GM12878 (cell line): Measurements from ENCODE around the gene GTSE1. TPM values are rescaled to one million over a fixed set of nuclear protein-coding genes. Genes with fewer than 3 reads are reported as not detected.

Source experiments
- ATAC-seq: fragments of 200-7000 bp; cut with Tn5 transposase; 3 replicates; pipeline ENCODE4 v1.9.1; 2020; ENCODE audit warnings: mild to moderate bottlenecking, moderate library complexity
- BruUV-seq: library from RNA; stranded (reverse); fragments of 400-500 nt; replicated peaks from 2 replicates; lab custom pipeline; 2021; lab: Mats Ljungman, UMichigan
- CTCF ChIA-PET: fragments of 300-600 bp; sonication (Branson Sonifier 250); formaldehyde crosslinking; extraction: SDS; loops from one replicate; lab custom pipeline; 2021; ENCODE audit warnings: inconsistent platforms; lab: Yijun Ruan, JAX
- POLR2A ChIA-PET: fragments of 350-600 bp; formaldehyde crosslinking; extraction: SDS; loops from one replicate; lab custom pipeline; 2021; ENCODE audit warnings: inconsistent platforms; lab: Charles Lee
- RAD21 ChIA-PET: fragments of 300-600 bp; sonication (Branson Sonifier 250); formaldehyde crosslinking; loops from one replicate; lab custom pipeline; 2023; ENCODE audit warnings: antibody characterized with exemption; ENCODE audit not compliant: unreplicated experiment; lab: Charles Lee
- SMC1A ChIA-PET: fragments of 300-600 bp; sonication (Branson Sonifier 250); formaldehyde crosslinking; loops from one replicate; lab custom pipeline; 2023; ENCODE audit not compliant: unreplicated experiment, uncharacterized antibody; lab: Charles Lee
- DNase-seq: peaks from one replicate; pipeline ENCODE4 v3.0.0-alpha.2; 2011; ENCODE audit warnings: low read depth, low spot score
- FAIRE-seq: peaks from 3 replicates; lab custom pipeline; 2011; peaks lifted over from hg19 to GRCh38; lab: Jason Lieb, UNC
- H2AFZ ChIP-seq: 2 replicates; pipeline ENCODE4 v1.6.0; 2011; ENCODE audit warnings: low read depth, low read length, control low read depth; ENCODE audit not compliant: control insufficient read depth
- H3K27ac ChIP-seq: 2 replicates; pipeline ENCODE4 v1.5.1; 2011; ENCODE audit warnings: control low read depth; ENCODE audit not compliant: control insufficient read depth, insufficient read depth
- H3K27me3 ChIP-seq, 2 experiments: replicated peaks in 1 of 2; 2 replicates each; pipeline versions ENCODE4 v1.6.0 to v1.6.1; 2011; ENCODE audit warnings: low read length in 1 of 2; ENCODE audit not compliant: control insufficient read depth in 2 of 2, insufficient read depth in 2 of 2
- H3K36me3 ChIP-seq, 2 experiments: 2 replicates each; pipeline ENCODE4 v1.5.1; 2011; ENCODE audit warnings: low read length in 1 of 2; ENCODE audit not compliant: control insufficient read depth in 2 of 2, insufficient read depth in 2 of 2
- H3K4me1 ChIP-seq: 2 replicates; pipeline ENCODE4 v1.6.1; 2011; ENCODE audit warnings: mild to moderate bottlenecking, low read length, moderate library complexity, mixed read lengths; ENCODE audit not compliant: control insufficient read depth, insufficient read depth
- H3K4me2 ChIP-seq: 2 replicates; pipeline ENCODE4 v1.6.0; 2011; ENCODE audit warnings: control low read depth; ENCODE audit not compliant: control insufficient read depth, insufficient read depth
- H3K4me3 ChIP-seq: fragments of 200-600 bp; sonication (generic); 2 replicates; pipeline ENCODE4 v1.5.1; 2016
- H3K79me2 ChIP-seq: 2 replicates; pipeline ENCODE4 v1.6.0; 2011; ENCODE audit warnings: low read length; ENCODE audit not compliant: control insufficient read depth, insufficient read depth
- H3K9ac ChIP-seq: 2 replicates; pipeline ENCODE4 v1.8.0; 2011; ENCODE audit warnings: low read length, control low read depth, mixed read lengths; ENCODE audit not compliant: control insufficient read depth, insufficient read depth
- H3K9me3 ChIP-seq: replicated peaks from 3 replicates; pipeline ENCODE4 v1.5.1; 2011; ENCODE audit warnings: mild to moderate bottlenecking, low read length; ENCODE audit not compliant: control insufficient read depth, insufficient read depth
- H4K20me1 ChIP-seq: 2 replicates; pipeline ENCODE4 v1.6.0; 2011; ENCODE audit not compliant: control insufficient read depth, insufficient read depth
- BHLHE40 ChIP-seq, 2 experiments: fragments of 450-650 bp in 1 of 2; IDR thresholded peaks; 2 replicates each; pipeline ENCODE4 v1.6.1; 2011 to 2017; ENCODE audit warnings: low read depth in 2 of 2, borderline replicate concordance in 1 of 2, improper control_type of control experiment in 1 of 2, low read length in 1 of 2, mild to moderate bottlenecking in 1 of 2
- CHD2 ChIP-seq: IDR thresholded peaks from 2 replicates; pipeline ENCODE4 v1.6.1; 2011; ENCODE audit warnings: low read depth, low read length, improper control_type of control experiment, borderline replicate concordance
- HCFC1 ChIP-seq: fragments of 150-350 bp; IDR thresholded peaks from 2 replicates; pipeline ENCODE4 v1.6.1; 2014; ENCODE audit warnings: low read length
- MEF2B ChIP-seq: fragments of 450-650 bp; IDR thresholded peaks from 2 replicates; pipeline ENCODE4 v1.6.1; 2018; ENCODE audit warnings: mild to moderate bottlenecking, moderate library complexity; ENCODE audit not compliant: partially characterized antibody, poor library complexity, severe bottlenecking
- MTA2 ChIP-seq: fragments of 450-650 bp; IDR thresholded peaks from 2 replicates; pipeline ENCODE4 v1.6.1; 2016; ENCODE audit warnings: low read depth, mild to moderate bottlenecking, moderate library complexity
- NBN ChIP-seq: fragments of 450-650 bp; IDR thresholded peaks from 2 replicates; pipeline ENCODE4 v1.6.1; 2016
- NKRF ChIP-seq: fragments of 450-650 bp; conservative IDR thresholded peaks from 2 replicates; pipeline ENCODE4 v1.6.1; 2017; ENCODE audit warnings: mild to moderate bottlenecking, moderate library complexity
- POLR2A ChIP-seq: IDR thresholded peaks from 2 replicates; pipeline ENCODE4 v1.6.1; 2011; ENCODE audit warnings: low read depth, mild to moderate bottlenecking, low read length
- SP1 ChIP-seq: IDR thresholded peaks from one replicate; pipeline ENCODE4 v1.6.1; 2011; ENCODE audit warnings: low read depth, low read length
- ZNF207 ChIP-seq: fragments of 450-650 bp; IDR thresholded peaks from 2 replicates; pipeline ENCODE4 v1.6.1; 2014; ENCODE audit warnings: antibody characterized with exemption, mild to moderate bottlenecking, borderline replicate concordance
- ZNF687 ChIP-seq: fragments of 450-650 bp; IDR thresholded peaks from 2 replicates; pipeline ENCODE4 v1.6.1; 2017; ENCODE audit warnings: mild to moderate bottlenecking, moderate library complexity
- WGBS: methylation state at CpG from one replicate; pipeline ENCODE4 v1.1.6; 2016; ENCODE audit warnings: low lambda C conversion rate; ENCODE audit not compliant: insufficient replicate concordance, insufficient coverage; ENCODE audit errors: missing lambda C conversion rate; 5-methylcytosine and 5-hydroxymethylcytosine counted together
- in situ Hi-C: fragments of 300-500 bp; cut with MboI; formaldehyde crosslinking; loops from 9 replicates; pipeline ENCODE4 v1.14.3; 2018; ENCODE audit warnings: mixed read lengths
- intact Hi-C: fragments of 100-400 bp; cut with micrococcal nuclease; formaldehyde crosslinking; loops from one replicate; pipeline ENCODE4 v1.14.2; 2022; ENCODE audit not compliant: unreplicated experiment
- polyA plus RNA-seq, 11 experiments: library from polyadenylated mRNA; depleted of rRNA in 4 of 11; unstranded in 6 of 11; stranded (reverse) in 5 of 11; fragments of >200 nt; fragmentation: Nextera tagmentation in 4 of 11; fragmentation: Illumina TruSeq in 1 of 11; extraction: Ambion mirVana in 4 of 11; extraction: Trizol in 1 of 11; gene quantifications; 1 replicate in 1 of 11; 2 replicates in 10 of 11; pipeline versions ENCODE4 v1.2.1 to v1.2.3, GENCODE V29; 2011 to 2016; ENCODE audit warnings: inconsistent platforms in 2 of 11, missing spikeins in 2 of 11, low read depth in 1 of 11
- total RNA-seq, 4 experiments: library from RNA; depleted of rRNA in 3 of 4; stranded (reverse); fragments of >200 nt in 3 of 4; fragmentation: Illumina TruSeq in 1 of 4; extraction: Trizol in 1 of 4; gene quantifications; 2 replicates each; pipeline versions ENCODE4 v1.2.1 to v1.2.3, GENCODE V29; 2013 to 2021
- TF ChIP-seq, protein P1 (sequence below): IDR thresholded peaks from 2 replicates; pipeline ENCODE4 v1.6.1; 2012; ENCODE audit warnings: mild to moderate bottlenecking, low read depth, low read length

Gene GTSE1
- total and polyA plus RNA-seq, 10 of the 15 experiments (the other 5 are each of a cell fraction or from before 2014, with no cell fraction given) = 6.6 to 46.2 (median 32.3) TPM

GRCh38 chr22:46267431-46268279 lies 29.0 kb upstream of the GTSE1 start, which contains the start of gene TTC38:
TTC38 (plus strand) TSS chr22:46268008; CDS start chr22:46268040, 32 bp downstream.
- Histone ChIP-seq H3K9me3 (peaks cover 10% of the 10 kb centered on the region; the same call in 2 of the 3 replicates), H3K27me3 (peaks cover 0 to 2% of the 10 kb centered on the region in 2 experiments; a peak in 2 of 4 replicates), H3K27ac (peak within 1 kb of the TSS; percentile 44; the same call in 1 of the 2 replicates), H3K4me1 (peaks cover 5% of the 10 kb centered on the region), H3K9ac (peak within 1 kb of the TSS; percentile 70), H4K20me1 (no peaks in the 10 kb centered on the region), H3K4me2 (peak within 1 kb of the TSS; percentile 98), H3K79me2 (peaks cover 3% of the 10 kb centered on the region; the same call in 1 of the 2 replicates), H3K36me3 (no peaks in the 10 kb centered on the region; a peak in 2 of 4 replicates), H2AFZ (peak within 1 kb of the TSS; percentile 87), H3K4me3 (peak within 1 kb of the TSS; percentile 91)
- in situ Hi-C loops (no loop called here), intact Hi-C loops (no loop called here)
- BruUV-seq = no TSS peak
- FAIRE-seq = no peak
- CTCF ChIA-PET = interaction anchor here (0.7 to 1.7 kb wide), 4 partner anchors 16 to 494 kb away, joined by 3 to 4 read pairs (median 4); partner anchors contain the start of gene CDPF1
- no peak for DNase-seq
- RAD21 ChIA-PET = interaction anchor here (0.6 to 1.0 kb wide), 4 partner anchors 9 to 34 kb away, joined by 3 to 8 read pairs (median 5); partner anchors contain the start of gene GTSE1
- peak; percentile 99 for ATAC-seq
- POLR2A ChIA-PET = interaction anchor here (0.7 to 2.1 kb wide), 4 partner anchors 11 to 110 kb away, joined by 3 to 9 read pairs (median 6); no protein-coding TSS in a partner anchor
- SMC1A ChIA-PET = interaction anchor here (0.8 to 1.3 kb wide), 4 partner anchors 10 to 119 kb away, joined by 3 to 5 read pairs (median 4); no protein-coding TSS in a partner anchor
- under 1% methylated on average over 45 of the region's 74 CpGs for WGBS
- TF ChIP-seq SP1 = peak; percentile 35
- TF ChIP-seq ZNF687 = peak; percentile 64; the same call in 1 of the 2 replicates
- TF ChIP-seq, protein P1, sequence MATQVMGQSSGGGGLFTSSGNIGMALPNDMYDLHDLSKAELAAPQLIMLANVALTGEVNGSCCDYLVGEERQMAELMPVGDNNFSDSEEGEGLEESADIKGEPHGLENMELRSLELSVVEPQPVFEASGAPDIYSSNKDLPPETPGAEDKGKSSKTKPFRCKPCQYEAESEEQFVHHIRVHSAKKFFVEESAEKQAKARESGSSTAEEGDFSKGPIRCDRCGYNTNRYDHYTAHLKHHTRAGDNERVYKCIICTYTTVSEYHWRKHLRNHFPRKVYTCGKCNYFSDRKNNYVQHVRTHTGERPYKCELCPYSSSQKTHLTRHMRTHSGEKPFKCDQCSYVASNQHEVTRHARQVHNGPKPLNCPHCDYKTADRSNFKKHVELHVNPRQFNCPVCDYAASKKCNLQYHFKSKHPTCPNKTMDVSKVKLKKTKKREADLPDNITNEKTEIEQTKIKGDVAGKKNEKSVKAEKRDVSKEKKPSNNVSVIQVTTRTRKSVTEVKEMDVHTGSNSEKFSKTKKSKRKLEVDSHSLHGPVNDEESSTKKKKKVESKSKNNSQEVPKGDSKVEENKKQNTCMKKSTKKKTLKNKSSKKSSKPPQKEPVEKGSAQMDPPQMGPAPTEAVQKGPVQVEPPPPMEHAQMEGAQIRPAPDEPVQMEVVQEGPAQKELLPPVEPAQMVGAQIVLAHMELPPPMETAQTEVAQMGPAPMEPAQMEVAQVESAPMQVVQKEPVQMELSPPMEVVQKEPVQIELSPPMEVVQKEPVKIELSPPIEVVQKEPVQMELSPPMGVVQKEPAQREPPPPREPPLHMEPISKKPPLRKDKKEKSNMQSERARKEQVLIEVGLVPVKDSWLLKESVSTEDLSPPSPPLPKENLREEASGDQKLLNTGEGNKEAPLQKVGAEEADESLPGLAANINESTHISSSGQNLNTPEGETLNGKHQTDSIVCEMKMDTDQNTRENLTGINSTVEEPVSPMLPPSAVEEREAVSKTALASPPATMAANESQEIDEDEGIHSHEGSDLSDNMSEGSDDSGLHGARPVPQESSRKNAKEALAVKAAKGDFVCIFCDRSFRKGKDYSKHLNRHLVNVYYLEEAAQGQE = no peak
- peak; percentile 25; the same call in 1 of the 2 replicates for TF ChIP-seq NKRF
- TF ChIP-seq ZNF207 = 0 out of 2 replicates have a peak, but pooled peaks have one; percentile 34
- TF ChIP-seq MTA2 = no peak
- TF ChIP-seq POLR2A = peak; percentile 84
- 0 out of 2 replicates have a peak, but pooled peaks have one; percentile 39 for TF ChIP-seq NBN
- TF ChIP-seq HCFC1 = 0 out of 2 replicates have a peak, but pooled peaks have one; percentile 18
- TF ChIP-seq BHLHE40 (IDR thresholded peaks at IDR 0.05; ENCODE audit: borderline replicate concordance in 1 of 2, low read depth in 2 of 2, low read length in 1 of 2) = peak in 1 of 2 experiments; percentile 43; a peak in 1 of 4 replicates
- TF ChIP-seq CHD2 = no peak
- TF ChIP-seq MEF2B = peak; percentile 89
